Measurements from ENCODE around the gene PSMB1.
A peak's percentile ranks its signal among the peaks of the same experiment; 100 is the strongest.

The PSMB1 gene

DNA sequence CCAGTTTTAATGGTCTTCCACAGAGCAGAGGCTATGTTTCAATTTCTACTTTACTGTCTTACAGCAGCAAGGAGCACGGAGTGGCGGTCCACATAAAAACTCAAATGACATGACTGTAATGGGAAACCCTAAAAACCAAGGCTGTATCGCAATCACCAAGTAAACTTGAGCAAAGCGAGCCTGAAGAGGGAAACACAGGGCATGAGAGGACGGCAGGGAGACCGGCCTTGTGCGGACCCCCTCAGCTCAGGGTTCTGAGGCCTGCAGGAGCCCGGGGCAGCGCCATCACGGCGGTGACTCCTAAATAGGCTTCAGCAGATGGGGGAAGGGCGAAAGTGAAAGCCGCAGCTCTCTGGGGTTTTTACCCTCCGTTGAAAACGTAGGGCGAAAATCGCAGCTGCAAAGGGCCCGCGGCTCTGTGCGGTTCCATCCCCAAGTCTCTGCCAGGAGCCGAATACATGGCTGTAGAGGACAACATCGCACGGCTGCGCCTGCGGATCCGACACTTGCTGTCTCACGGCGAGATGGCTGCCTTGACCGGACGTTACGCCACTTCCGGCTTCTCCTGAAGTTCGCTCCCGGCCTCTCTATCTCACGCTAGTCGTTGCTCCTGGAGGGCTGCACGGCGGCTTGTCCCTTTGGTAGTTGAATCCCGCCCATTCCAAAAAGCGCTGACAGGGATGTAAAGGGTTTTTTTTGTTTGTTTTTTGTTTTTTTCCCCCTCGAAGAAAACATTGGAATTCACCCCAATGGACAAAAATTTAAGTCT is at the start of gene PSMB1:
PSMB1 (minus strand) TSS at position 543 of the 769 bp plus-strand sequence; CDS start at position 478, 65 bp downstream.
- DNase-seq (ENCODE audit: low read depth), result peak; percentile 78

DNA sequence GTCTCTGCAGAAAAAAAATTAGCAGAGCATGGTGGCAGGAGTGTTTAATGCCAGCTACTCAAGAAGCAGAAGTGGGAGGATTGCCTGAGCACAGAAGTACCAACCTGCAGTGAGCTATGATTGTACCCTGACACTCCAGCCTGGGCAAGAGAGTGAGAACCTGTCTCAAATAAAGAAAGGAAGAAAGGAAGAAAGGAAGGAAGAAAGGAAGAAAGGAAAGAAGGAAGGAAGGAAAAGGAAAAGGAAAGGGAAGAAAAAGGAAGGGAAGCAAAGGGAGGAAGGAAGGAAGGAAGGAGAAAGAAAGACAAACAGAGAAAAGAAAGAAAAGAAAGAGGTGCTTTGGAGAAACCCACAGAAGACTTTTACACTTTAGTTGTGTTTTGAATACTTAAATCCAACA is 44.2 kb upstream of the PSMB1 start:
- no peak for DNase-seq (ENCODE audit: low read depth)

DNA sequence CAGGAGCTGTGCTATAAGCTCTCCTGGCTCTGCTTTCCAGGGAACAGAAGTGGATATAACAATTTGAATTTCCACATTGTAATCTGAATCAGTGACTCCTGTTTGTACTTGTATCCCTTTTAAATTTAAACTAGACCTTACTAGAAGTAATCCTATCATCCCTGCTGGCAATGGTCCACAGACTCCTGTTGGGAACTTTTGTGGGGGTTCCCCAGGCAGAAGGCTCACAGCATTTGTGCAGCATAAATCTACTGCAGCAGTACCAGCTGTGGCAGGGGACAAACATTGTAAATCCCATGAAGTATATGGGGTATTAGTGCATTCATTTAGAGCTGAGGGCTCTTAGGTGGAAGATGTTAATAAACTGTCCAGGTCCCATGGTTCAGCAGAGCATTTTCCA is 43.3 kb upstream of the PSMB1 start:
- DNase-seq (ENCODE audit: low read depth), result no peak

- DNase-seq (ENCODE audit: low read depth), result no peak
Observed at GRCh38 chr6:170590725-170591124, 37.6 kb upstream of the PSMB1 start.

DNA sequence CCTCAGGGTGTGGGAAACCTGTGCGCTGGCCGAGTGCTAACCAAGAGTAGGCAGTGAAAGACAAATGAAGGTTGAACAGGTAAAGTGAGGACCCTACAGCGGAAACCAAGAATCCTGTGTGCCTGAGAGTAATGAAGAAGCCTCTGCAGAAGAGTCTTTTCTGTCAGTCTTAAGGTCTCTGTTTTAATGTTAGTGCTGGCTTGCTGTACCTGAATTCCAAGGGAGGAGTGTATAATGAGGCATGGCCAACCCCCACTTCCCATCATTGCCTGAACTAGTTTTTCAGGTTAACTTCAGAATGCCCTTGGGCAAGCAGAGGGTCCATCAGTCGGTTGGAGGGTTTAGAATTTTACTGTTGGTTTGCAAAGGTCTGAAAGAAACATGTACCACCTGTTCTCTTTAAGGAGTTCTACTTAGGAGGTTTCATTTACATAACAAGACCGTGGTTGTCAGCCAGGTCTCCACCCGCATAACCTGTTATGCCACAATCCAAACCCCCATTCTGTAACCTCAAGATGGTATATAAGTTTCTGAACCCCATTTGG is 31.9 kb upstream of the PSMB1 start:
- DNase-seq (ENCODE audit: low read depth), result no peak

- DNase-seq (ENCODE audit: low read depth), result peak; percentile 56
Observed at GRCh38 chr6:170584181-170584953, 31.3 kb upstream of the PSMB1 start, which contains the start of gene PDCD2. PDCD2 (minus strand) TSS chr6:170584637; CDS start chr6:170584581, 56 bp downstream.

DNA sequence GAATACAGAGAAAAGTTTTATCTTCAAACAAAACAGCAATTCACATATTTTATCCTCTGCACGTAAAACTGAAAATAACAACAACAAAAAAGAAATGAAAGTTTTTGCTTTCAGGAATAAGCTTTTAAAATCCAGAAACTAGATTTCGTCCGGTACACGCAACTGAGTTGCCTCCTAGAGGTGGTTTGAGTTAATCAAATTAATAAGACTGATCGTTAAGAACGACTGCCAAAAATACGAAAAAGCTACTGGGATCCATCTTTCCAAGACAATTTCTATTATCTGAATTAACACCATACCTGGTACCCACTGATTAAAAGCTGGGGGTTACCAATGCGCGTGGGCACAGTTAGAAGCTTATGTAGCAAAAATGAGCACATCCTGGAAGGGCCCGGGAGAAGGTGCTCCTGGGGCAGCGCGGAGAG is 30.7 kb upstream of the PSMB1 start:
- DNase-seq (ENCODE audit: low read depth), result no peak

GRCh38 chr6:170578909-170579308 is 25.8 kb upstream of the PSMB1 start:
- no peak for DNase-seq (ENCODE audit: low read depth)

GRCh38 chr6:170575250-170575649 is 22.1 kb upstream of the PSMB1 start:
- DNase-seq (ENCODE audit: low read depth), result no peak

DNA sequence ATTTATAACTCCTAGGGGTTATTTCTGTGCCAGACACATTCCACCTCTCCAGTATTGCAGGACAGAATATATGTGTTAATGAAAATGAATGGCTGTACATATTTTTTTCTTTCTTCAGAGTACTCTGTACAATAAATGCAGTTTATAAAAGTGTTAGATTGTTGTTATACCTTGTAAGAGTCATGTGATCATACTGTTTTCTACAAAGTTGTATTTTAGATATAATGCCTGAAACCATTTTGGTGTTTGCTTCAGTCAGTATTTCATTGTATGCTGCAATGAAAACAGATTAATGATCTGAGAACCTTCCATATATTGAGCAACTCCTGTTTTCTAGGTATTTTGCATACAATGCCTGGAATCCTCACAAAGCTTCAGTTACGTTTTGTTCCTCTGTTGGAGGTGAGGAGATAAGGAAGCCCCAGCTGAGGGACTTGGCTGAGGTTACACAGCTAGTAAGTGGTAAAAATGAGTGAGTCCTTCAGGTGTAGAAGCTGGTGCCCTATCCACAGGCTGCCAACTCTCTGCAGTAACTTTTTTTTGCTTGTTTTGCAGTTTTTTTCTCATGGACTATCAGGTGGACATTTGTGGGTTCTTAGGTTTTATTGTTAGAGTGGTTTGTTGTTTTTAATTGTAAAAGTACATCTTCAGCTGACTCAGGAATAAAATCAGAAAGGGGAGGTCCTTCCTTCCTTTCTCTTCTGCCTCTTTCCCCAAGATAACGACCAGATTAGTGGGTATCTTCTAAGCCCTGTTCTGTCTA is 19.8 kb upstream of the PSMB1 start:
- DNase-seq (ENCODE audit: low read depth), result no peak

DNA sequence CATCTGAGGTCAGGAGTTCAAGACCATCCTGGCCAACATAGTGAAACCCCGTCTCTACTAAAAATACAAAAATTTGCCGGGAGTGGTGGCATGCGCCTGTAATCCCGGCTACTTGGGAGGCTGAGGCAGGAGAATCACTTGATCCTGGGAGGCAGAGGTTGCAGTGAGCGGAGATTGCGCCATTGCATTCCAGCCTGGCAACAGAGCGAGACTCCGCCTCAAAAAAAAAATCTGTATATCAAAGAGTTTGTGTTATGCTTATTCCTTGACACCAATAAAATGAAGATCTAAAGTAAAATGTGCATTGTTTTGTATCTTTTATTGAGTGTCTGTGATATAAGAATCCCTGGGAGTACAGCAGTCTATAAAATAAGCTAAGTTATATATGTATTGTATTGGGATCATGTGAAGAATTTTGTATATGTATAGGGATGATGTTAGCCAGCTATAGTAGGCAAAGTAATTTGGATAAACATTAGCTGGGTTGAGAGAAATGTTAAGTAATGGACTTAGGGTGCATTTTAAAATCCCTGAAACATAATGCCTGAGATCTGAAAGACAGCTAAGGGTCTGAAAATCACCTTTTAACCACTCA is 11.9 kb upstream of the PSMB1 start:
- no peak for DNase-seq (ENCODE audit: low read depth)

- no peak for DNase-seq (ENCODE audit: low read depth)
Observed at GRCh38 chr6:170561555-170561954, 8.4 kb upstream of the PSMB1 start.

- no peak for DNase-seq (ENCODE audit: low read depth)
Observed at GRCh38 chr6:170555305-170555704, 2.2 kb upstream of the PSMB1 start.

DNA sequence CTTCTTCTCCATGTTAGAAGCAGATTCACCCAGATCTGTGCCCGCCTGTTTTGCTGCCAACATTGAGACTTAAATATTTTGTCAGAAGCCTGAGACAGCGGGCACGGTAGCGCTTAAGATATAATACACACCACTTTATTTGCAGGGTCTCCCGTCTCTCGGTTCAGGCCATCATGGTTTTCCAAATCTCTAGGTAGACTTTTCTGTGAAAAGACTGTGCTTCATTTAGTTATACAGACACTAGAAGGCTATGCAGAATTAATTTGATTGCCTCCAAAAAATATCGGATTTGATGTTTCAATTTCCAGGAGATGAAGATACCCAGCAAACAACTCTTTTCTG is 1.7 kb upstream of the PSMB1 start:
- DNase-seq (ENCODE audit: low read depth), result no peak

GRCh38 chr6:170554013-170554795 is 1.1 kb upstream of the PSMB1 start, which contains the start of gene TBP:
TBP (plus strand) TSS chr6:170554369; CDS start chr6:170557030, 2,661 bp downstream.
- DNase-seq (ENCODE audit: low read depth), result peak; percentile 94

GRCh38 chr6:170553534-170554012 is 466 bp upstream of the PSMB1 start:
- DNase-seq (ENCODE audit: low read depth), result no peak

- DNase-seq (ENCODE audit: low read depth), result no peak
Observed at GRCh38 chr6:170545405-170545804, 7.7 kb downstream of the PSMB1 start.

DNA sequence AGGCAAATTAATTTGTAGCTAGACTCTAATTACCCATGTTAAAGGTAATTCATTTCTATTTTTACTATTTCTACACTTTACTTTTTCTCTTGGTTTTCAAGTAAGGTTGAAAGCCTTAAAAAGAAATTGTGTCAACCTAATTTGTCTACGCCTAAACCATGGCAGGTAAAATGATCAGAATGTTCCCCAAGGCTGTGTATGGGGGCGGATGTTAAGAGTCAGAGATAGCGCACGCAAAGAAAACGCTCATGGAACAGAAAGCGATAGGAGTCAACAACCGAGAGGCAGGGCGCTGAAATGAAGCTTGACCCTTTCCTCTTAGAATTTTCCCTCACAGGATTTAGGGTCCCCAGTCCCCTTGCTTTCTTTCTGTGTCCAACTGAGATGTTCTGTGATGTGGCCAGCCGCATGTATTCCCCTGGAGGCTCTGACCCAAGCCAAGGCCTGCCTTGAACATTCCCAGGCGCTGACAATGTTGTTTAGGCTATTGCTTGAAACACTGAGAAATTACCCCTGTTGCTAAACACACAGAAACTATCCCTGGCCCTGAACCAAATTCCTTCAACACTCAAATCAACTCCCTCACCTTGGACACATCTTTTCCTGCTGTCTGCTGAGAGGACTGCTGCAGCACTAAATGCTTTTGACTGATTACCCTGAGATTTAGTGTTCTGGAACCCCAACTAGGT is 10.9 kb downstream of the PSMB1 start:
- DNase-seq (ENCODE audit: low read depth), result no peak

DNA sequence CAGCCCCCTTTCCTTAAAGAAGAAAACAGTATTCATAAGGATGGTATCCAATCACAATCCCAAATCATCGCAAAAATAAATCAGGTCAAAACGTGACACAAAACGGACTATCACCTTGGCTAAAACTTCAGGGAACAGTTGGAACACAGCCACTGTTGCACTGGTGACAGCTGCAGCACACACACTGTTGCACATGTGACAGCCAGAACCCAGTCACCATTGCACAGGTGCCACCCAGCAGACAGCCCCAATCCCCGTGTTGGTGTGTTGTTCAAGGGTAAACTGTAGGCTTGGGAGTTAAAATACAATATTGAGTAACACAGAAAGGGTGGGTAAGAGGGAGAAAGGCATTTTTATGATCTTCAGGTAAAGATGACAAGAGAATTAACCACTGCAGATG is 15.8 kb downstream of the PSMB1 start:
- no peak for DNase-seq (ENCODE audit: low read depth)

- no peak for DNase-seq (ENCODE audit: low read depth)
Observed at GRCh38 chr6:170536671-170537070, 16.4 kb downstream of the PSMB1 start.

All from non-pigmented ciliary epithelial cell (primary cell).